ENCODE data around the gene P2RX5. TPM values are rescaled to one million over a fixed set of nuclear protein-coding genes. Genes with fewer than 3 reads are reported as not detected.
"Not testable (repeated sequence)": the region's sequence is repeated elsewhere in the genome, so short reads cannot be mapped to it uniquely, and the experiment has no call there.

P2RX5 gene
- total RNA-seq, 6 donors from 2014 or later, result 0.46 to 15.7 (median 2.5) TPM; not detected in 1

- no peaks in the 10 kb centered on the region for H3K9me3 ChIP-seq
- no peak for TF ChIP-seq POLR2A (IDR thresholded peaks at IDR 0.05)
- TF ChIP-seq POLR2AphosphoS5 (IDR thresholded peaks at IDR 0.05), result no peak
- TF ChIP-seq EP300 (IDR thresholded peaks at IDR 0.05), result no peak
- TF ChIP-seq CTCF (IDR thresholded peaks at IDR 0.05), result no peak
- no peak for ATAC-seq (ENCODE audit: low FRiP score in 2 of 2)
- WGBS, 2 donors, result 81 to 97% methylated on average over 8 of the region's 8 CpGs
- H3K27ac ChIP-seq, result no peak overlapping the region
- no peak for DNase-seq
- H3K4me3 ChIP-seq, result no peak overlapping the region
- no peaks in the 10 kb centered on the region for H3K27me3 ChIP-seq
- peaks cover 28 to 61% (median 56%) of the 10 kb centered on the region in 4 donors for H3K36me3 ChIP-seq
- H3K4me1 ChIP-seq, result peaks cover 5 to 23% (median 16%) of the 10 kb centered on the region in 4 donors
Observed at GRCh38 chr17:3715296-3715695, 19.3 kb upstream of the P2RX5 start.

GRCh38 chr17:3712811-3713463, 17.0 kb upstream of the P2RX5 start:
- no peak for TF ChIP-seq POLR2AphosphoS5 (IDR thresholded peaks at IDR 0.05)
- TF ChIP-seq POLR2A (IDR thresholded peaks at IDR 0.05), result no peak
- no peak for TF ChIP-seq EP300 (IDR thresholded peaks at IDR 0.05)
- TF ChIP-seq CTCF (IDR thresholded peaks at IDR 0.05), result no peak
- Histone ChIP-seq H3K27ac (no peak overlapping the region), H3K4me3 (no peak overlapping the region), H3K36me3 (peaks cover 26 to 55% (median 48%) of the 10 kb centered on the region in 4 donors), H3K27me3 (no peaks in the 10 kb centered on the region), H3K9me3 (no peaks in the 10 kb centered on the region), H3K4me1 (peaks cover 0 to 10% (median 2%) of the 10 kb centered on the region in 4 donors)
- 72 to 76% methylated on average over 13 of the region's 13 CpGs for WGBS, 2 donors
- ATAC-seq (ENCODE audit: low FRiP score in 2 of 2) (no peak), DNase-seq (no peak)

- Histone ChIP-seq H3K36me3 (peaks cover 13 to 40% (median 29%) of the 10 kb centered on the region in 4 donors), H3K27me3 (no peaks in the 10 kb centered on the region), H3K27ac (peak overlapping the region in 1 of 4 donors; percentile 7), H3K9me3 (no peaks in the 10 kb centered on the region), H3K4me3 (no peak overlapping the region), H3K4me1 (peaks cover 0 to 10% (median 2%) of the 10 kb centered on the region in 4 donors)
- WGBS, 2 donors, result 45 to 66% methylated on average over 5 of the region's 5 CpGs
- TF ChIP-seq CTCF (IDR thresholded peaks at IDR 0.05) (no peak), POLR2AphosphoS5 (IDR thresholded peaks at IDR 0.05) (peak in 1 of 2 donors; percentile 24), POLR2A (IDR thresholded peaks at IDR 0.05) (peak in 1 of 4 donors; percentile 10)
- ATAC-seq (ENCODE audit: low FRiP score in 2 of 2) (peak; percentile 43 to 66), DNase-seq (peak in 1 of 2 donors; percentile 52)
Observed at GRCh38 chr17:3710951-3711383, 15.0 kb upstream of the P2RX5 start.

- TF ChIP-seq POLR2AphosphoS5 (IDR thresholded peaks at IDR 0.05), result no peak
- TF ChIP-seq CTCF (IDR thresholded peaks at IDR 0.05), result no peak
- TF ChIP-seq POLR2A (IDR thresholded peaks at IDR 0.05), result no peak
- no peak for TF ChIP-seq EP300 (IDR thresholded peaks at IDR 0.05)
- H3K36me3 ChIP-seq, result peaks cover 0 to 15% (median 7%) of the 10 kb centered on the region in 4 donors
- H3K27ac ChIP-seq, result no peak overlapping the region
- H3K4me1 ChIP-seq, result peaks cover 0 to 10% (median 2%) of the 10 kb centered on the region in 4 donors
- DNase-seq (no peak), ATAC-seq (ENCODE audit: low FRiP score in 2 of 2) (no peak)
- no peaks in the 10 kb centered on the region for H3K27me3 ChIP-seq
- H3K9me3 ChIP-seq, result no peaks in the 10 kb centered on the region
- 51 to 60% methylated on average over 3 of the region's 3 CpGs for WGBS, 2 donors
- H3K4me3 ChIP-seq, result no peak overlapping the region
Observed at GRCh38 chr17:3708366-3708765, 12.4 kb upstream of the P2RX5 start.

GRCh38 chr17:3705718-3705984, 9.7 kb upstream of the P2RX5 start:
- not testable (repeated sequence) for DNase-seq

More at GRCh38 chr17:3705718-3705984, 9.7 kb upstream of the P2RX5 start:
- H3K4me3 ChIP-seq; ATAC-seq (ENCODE audit: low FRiP score in 2 of 2); H3K27me3 ChIP-seq; H3K36me3 ChIP-seq; H3K27ac ChIP-seq; H3K4me1 ChIP-seq; H3K9me3 ChIP-seq: not testable (repeated sequence)
- 93 to 96% methylated on average over 1 of the region's 1 CpG for WGBS, 2 donors

All from upper lobe of left lung (tissue), 6 donors.